ENCODE measurements around the gene MAP3K21. TPM values are rescaled to one million over a fixed set of nuclear protein-coding genes. Genes with fewer than 3 reads are reported as not detected.

Gene MAP3K21
- total RNA-seq, 4 donors from 2014 or later = 6.1 to 16.6 (median 10.6) TPM

GRCh38 chr1:233394860-233395717 is 67.6 kb downstream of the MAP3K21 start:
- TF ChIP-seq CTCF (IDR thresholded peaks at IDR 0.05) (no peak), POLR2A (IDR thresholded peaks at IDR 0.05) (no peak)
- no peak for DNase-seq (ENCODE audit: low spot score in 2 of 2)
- no peak overlapping the region for H3K4me3 ChIP-seq (ENCODE audit: low read depth, poor library complexity, severe bottlenecking)
- 61 to 62% methylated on average over 13 of the region's 13 CpGs for WGBS, 2 donors
- intact Hi-C loops (cut with DNase I; ENCODE audit: low total_unique reads) = loop anchor here (10.0 kb wide), 2 partner anchors 400 to 670 kb away; no protein-coding TSS in a partner anchor

- H3K4me3 ChIP-seq (ENCODE audit: low read depth, poor library complexity, severe bottlenecking) = no peak overlapping the region
- intact Hi-C loops (cut with DNase I; ENCODE audit: low total_unique reads) = loop anchor here (10.0 kb wide), 2 partner anchors 399 to 669 kb away; no protein-coding TSS in a partner anchor
- DNase-seq (ENCODE audit: low spot score in 2 of 2) = no peak
- no peak for TF ChIP-seq POLR2A (IDR thresholded peaks at IDR 0.05)
- TF ChIP-seq CTCF (IDR thresholded peaks at IDR 0.05) = no peak
- 82 to 88% methylated on average over 15 of the region's 15 CpGs for WGBS, 2 donors
Observed at GRCh38 chr1:233395863-233396646, 68.5 kb downstream of the MAP3K21 start.

GRCh38 chr1:233406339-233406960 is 78.9 kb downstream of the MAP3K21 start:
- WGBS, 2 donors = 84 to 85% methylated on average over 4 of the region's 4 CpGs
- TF ChIP-seq POLR2A (IDR thresholded peaks at IDR 0.05) (no peak), CTCF (IDR thresholded peaks at IDR 0.05) (no peak)
- no peak overlapping the region for H3K4me3 ChIP-seq (ENCODE audit: low read depth, poor library complexity, severe bottlenecking)
- intact Hi-C loops (cut with DNase I; ENCODE audit: low total_unique reads) = no loop called here
- DNase-seq (ENCODE audit: low spot score in 2 of 2) = no peak

- TF ChIP-seq POLR2A (IDR thresholded peaks at IDR 0.05) (no peak), CTCF (IDR thresholded peaks at IDR 0.05) (no peak)
- WGBS, 2 donors = 68 to 71% methylated on average over 6 of the region's 6 CpGs
- intact Hi-C loops (cut with DNase I; ENCODE audit: low total_unique reads) = no loop called here
- no peak for DNase-seq (ENCODE audit: low spot score in 2 of 2)
- no peak overlapping the region for H3K4me3 ChIP-seq (ENCODE audit: low read depth, poor library complexity, severe bottlenecking)
Observed at GRCh38 chr1:233406994-233407631, 79.6 kb downstream of the MAP3K21 start.

- H3K4me3 ChIP-seq (ENCODE audit: low read depth, poor library complexity, severe bottlenecking) = no peak overlapping the region
- intact Hi-C loops (cut with DNase I; ENCODE audit: low total_unique reads) = no loop called here
- TF ChIP-seq CTCF (IDR thresholded peaks at IDR 0.05) (no peak), POLR2A (IDR thresholded peaks at IDR 0.05) (no peak)
- no peak for DNase-seq (ENCODE audit: low spot score in 2 of 2)
- 47 to 53% methylated on average over 2 of the region's 2 CpGs for WGBS, 2 donors
Observed at GRCh38 chr1:233409540-233409939, 82.0 kb downstream of the MAP3K21 start.
